ENCODE results near the gene MS4A15.

GRCh38 chr11:60818057-60818456 lies 61.4 kb downstream of the MS4A15 start:
- no peak for TF ChIP-seq ZNF70 (CRISPR knock-in tag; IDR thresholded peaks at IDR 0.05)
- no peak for TF ChIP-seq TOX (CRISPR knock-in tag; IDR thresholded peaks at IDR 0.05; ENCODE audit: borderline replicate concordance)
- no peak for TF ChIP-seq OSR1 (CRISPR knock-in tag; IDR thresholded peaks at IDR 0.05)
- TF ChIP-seq PATZ1 (CRISPR knock-in tag; IDR thresholded peaks at IDR 0.05; ENCODE audit: borderline replicate concordance): no peak
- TF ChIP-seq CREB5 (CRISPR knock-in tag; IDR thresholded peaks at IDR 0.05; ENCODE audit: low read depth): no peak
- TF ChIP-seq ZNF565 (CRISPR knock-in tag; conservative IDR thresholded peaks at IDR 0.05; ENCODE audit: low read depth): no peak
- TF ChIP-seq BACH2 (CRISPR knock-in tag; IDR thresholded peaks at IDR 0.05; ENCODE audit: borderline replicate concordance): no peak
